ENCODE results near the gene BCL2L11. TPM values are rescaled to one million over a fixed set of nuclear protein-coding genes. Genes with fewer than 3 reads are reported as not detected.

BCL2L11 gene
- total and polyA plus RNA-seq, 10 of the 15 experiments (the other 5 are each of a cell fraction or from before 2014, with no cell fraction given) = 0.29 to 10.1 (median 1.1) TPM

DNA sequence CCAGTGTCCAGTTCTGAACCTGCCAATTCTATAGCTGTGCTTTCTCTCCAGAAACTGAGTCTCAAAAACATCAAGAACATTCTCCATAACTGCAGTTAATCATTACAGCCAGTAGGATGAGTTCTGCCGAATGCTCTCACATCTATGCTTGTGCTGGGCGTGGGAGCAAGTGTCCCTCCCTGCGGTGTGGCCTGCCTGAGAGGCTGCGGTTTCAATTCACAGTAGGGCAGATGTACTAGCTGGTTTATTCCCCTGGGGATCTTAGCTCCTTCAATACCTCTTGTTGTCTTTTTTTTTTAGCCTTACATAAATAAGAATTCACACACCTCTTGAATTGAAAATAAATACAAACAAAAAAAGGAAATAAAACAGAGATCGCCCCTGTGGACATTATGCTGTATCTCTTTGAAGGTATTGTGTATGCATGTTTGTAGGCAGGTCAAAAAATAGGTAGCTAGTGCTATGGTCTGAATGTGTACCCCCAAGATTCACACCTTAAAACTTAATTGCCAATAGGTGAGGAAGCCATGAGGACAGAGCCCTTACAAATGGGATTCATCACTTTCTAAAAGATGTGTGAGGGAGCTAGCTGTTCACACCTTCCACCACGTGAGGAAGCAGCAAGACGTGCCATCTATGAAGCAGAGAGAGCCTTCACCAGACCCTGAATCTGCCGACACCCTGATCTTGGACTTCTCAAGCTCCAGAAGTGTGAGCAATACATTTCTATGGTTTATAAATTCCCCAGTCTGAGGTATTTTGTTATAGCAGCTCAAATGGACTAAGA lies 74.3 kb downstream of the BCL2L11 start (continued):
- peak; percentile 100 for TF ChIP-seq MEF2B (IDR thresholded peaks at IDR 0.05; ENCODE audit: partially characterized antibody, poor library complexity, severe bottlenecking)
- TF ChIP-seq ASH2L (IDR thresholded peaks at IDR 0.05; ENCODE audit: borderline replicate concordance, low read depth) = no peak
- TF ChIP-seq BRCA1 (IDR thresholded peaks at IDR 0.05; ENCODE audit: low read depth, low read length) = no peak
- TF ChIP-seq, protein P1, sequence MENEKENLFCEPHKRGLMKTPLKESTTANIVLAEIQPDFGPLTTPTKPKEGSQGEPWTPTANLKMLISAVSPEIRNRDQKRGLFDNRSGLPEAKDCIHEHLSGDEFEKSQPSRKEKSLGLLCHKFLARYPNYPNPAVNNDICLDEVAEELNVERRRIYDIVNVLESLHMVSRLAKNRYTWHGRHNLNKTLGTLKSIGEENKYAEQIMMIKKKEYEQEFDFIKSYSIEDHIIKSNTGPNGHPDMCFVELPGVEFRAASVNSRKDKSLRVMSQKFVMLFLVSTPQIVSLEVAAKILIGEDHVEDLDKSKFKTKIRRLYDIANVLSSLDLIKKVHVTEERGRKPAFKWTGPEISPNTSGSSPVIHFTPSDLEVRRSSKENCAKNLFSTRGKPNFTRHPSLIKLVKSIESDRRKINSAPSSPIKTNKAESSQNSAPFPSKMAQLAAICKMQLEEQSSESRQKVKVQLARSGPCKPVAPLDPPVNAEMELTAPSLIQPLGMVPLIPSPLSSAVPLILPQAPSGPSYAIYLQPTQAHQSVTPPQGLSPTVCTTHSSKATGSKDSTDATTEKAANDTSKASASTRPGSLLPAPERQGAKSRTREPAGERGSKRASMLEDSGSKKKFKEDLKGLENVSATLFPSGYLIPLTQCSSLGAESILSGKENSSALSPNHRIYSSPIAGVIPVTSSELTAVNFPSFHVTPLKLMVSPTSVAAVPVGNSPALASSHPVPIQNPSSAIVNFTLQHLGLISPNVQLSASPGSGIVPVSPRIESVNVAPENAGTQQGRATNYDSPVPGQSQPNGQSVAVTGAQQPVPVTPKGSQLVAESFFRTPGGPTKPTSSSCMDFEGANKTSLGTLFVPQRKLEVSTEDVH (IDR thresholded peaks at IDR 0.05; ENCODE audit: low read depth, partially characterized antibody) = no peak
- no peak for TF ChIP-seq ZNF622 (IDR thresholded peaks at IDR 0.05)
- no peak for TF ChIP-seq MTA3 (IDR thresholded peaks at IDR 0.05; ENCODE audit: borderline replicate concordance, low read length)
- TF ChIP-seq, protein P2, sequence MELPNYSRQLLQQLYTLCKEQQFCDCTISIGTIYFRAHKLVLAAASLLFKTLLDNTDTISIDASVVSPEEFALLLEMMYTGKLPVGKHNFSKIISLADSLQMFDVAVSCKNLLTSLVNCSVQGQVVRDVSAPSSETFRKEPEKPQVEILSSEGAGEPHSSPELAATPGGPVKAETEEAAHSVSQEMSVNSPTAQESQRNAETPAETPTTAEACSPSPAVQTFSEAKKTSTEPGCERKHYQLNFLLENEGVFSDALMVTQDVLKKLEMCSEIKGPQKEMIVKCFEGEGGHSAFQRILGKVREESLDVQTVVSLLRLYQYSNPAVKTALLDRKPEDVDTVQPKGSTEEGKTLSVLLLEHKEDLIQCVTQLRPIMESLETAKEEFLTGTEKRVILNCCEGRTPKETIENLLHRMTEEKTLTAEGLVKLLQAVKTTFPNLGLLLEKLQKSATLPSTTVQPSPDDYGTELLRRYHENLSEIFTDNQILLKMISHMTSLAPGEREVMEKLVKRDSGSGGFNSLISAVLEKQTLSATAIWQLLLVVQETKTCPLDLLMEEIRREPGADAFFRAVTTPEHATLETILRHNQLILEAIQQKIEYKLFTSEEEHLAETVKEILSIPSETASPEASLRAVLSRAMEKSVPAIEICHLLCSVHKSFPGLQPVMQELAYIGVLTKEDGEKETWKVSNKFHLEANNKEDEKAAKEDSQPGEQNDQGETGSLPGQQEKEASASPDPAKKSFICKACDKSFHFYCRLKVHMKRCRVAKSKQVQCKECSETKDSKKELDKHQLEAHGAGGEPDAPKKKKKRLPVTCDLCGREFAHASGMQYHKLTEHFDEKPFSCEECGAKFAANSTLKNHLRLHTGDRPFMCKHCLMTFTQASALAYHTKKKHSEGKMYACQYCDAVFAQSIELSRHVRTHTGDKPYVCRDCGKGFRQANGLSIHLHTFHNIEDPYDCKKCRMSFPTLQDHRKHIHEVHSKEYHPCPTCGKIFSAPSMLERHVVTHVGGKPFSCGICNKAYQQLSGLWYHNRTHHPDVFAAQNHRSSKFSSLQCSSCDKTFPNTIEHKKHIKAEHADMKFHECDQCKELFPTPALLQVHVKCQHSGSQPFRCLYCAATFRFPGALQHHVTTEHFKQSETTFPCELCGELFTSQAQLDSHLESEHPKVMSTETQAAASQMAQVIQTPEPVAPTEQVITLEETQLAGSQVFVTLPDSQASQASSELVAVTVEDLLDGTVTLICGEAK (IDR thresholded peaks at IDR 0.05; ENCODE audit: borderline replicate concordance) = no peak; the same call in 1 of the 2 replicates
- TF ChIP-seq, protein P3, sequence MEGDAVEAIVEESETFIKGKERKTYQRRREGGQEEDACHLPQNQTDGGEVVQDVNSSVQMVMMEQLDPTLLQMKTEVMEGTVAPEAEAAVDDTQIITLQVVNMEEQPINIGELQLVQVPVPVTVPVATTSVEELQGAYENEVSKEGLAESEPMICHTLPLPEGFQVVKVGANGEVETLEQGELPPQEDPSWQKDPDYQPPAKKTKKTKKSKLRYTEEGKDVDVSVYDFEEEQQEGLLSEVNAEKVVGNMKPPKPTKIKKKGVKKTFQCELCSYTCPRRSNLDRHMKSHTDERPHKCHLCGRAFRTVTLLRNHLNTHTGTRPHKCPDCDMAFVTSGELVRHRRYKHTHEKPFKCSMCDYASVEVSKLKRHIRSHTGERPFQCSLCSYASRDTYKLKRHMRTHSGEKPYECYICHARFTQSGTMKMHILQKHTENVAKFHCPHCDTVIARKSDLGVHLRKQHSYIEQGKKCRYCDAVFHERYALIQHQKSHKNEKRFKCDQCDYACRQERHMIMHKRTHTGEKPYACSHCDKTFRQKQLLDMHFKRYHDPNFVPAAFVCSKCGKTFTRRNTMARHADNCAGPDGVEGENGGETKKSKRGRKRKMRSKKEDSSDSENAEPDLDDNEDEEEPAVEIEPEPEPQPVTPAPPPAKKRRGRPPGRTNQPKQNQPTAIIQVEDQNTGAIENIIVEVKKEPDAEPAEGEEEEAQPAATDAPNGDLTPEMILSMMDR (IDR thresholded peaks at IDR 0.05 in 2 of 3, conservative IDR thresholded peaks at IDR 0.05 in 1 of 3; ENCODE audit: control insufficient read depth in 2 of 3, extremely low read depth in 1 of 3, insufficient read depth in 1 of 3, low read depth in 3 of 3, low read length in 3 of 3) = peak; percentile 42 to 46 (median 45); a peak in 5 of 6 replicates
- TF ChIP-seq, protein P4, sequence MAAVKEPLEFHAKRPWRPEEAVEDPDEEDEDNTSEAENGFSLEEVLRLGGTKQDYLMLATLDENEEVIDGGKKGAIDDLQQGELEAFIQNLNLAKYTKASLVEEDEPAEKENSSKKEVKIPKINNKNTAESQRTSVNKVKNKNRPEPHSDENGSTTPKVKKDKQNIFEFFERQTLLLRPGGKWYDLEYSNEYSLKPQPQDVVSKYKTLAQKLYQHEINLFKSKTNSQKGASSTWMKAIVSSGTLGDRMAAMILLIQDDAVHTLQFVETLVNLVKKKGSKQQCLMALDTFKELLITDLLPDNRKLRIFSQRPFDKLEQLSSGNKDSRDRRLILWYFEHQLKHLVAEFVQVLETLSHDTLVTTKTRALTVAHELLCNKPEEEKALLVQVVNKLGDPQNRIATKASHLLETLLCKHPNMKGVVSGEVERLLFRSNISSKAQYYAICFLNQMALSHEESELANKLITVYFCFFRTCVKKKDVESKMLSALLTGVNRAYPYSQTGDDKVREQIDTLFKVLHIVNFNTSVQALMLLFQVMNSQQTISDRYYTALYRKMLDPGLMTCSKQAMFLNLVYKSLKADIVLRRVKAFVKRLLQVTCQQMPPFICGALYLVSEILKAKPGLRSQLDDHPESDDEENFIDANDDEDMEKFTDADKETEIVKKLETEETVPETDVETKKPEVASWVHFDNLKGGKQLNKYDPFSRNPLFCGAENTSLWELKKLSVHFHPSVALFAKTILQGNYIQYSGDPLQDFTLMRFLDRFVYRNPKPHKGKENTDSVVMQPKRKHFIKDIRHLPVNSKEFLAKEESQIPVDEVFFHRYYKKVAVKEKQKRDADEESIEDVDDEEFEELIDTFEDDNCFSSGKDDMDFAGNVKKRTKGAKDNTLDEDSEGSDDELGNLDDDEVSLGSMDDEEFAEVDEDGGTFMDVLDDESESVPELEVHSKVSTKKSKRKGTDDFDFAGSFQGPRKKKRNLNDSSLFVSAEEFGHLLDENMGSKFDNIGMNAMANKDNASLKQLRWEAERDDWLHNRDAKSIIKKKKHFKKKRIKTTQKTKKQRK (IDR thresholded peaks at IDR 0.05; ENCODE audit: low read depth, low read length) = no peak
- no peak for TF ChIP-seq CREB1 (IDR thresholded peaks at IDR 0.05; ENCODE audit: low read depth)
- peak; percentile 73 for TF ChIP-seq NR2F1 (conservative IDR thresholded peaks at IDR 0.05)
- TF ChIP-seq, protein P5, sequence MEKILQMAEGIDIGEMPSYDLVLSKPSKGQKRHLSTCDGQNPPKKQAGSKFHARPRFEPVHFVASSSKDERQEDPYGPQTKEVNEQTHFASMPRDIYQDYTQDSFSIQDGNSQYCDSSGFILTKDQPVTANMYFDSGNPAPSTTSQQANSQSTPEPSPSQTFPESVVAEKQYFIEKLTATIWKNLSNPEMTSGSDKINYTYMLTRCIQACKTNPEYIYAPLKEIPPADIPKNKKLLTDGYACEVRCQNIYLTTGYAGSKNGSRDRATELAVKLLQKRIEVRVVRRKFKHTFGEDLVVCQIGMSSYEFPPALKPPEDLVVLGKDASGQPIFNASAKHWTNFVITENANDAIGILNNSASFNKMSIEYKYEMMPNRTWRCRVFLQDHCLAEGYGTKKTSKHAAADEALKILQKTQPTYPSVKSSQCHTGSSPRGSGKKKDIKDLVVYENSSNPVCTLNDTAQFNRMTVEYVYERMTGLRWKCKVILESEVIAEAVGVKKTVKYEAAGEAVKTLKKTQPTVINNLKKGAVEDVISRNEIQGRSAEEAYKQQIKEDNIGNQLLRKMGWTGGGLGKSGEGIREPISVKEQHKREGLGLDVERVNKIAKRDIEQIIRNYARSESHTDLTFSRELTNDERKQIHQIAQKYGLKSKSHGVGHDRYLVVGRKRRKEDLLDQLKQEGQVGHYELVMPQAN (conservative IDR thresholded peaks at IDR 0.05) = no peak
- TF ChIP-seq SMC3 (IDR thresholded peaks at IDR 0.05; ENCODE audit: borderline replicate concordance, low read length) = peak; percentile 31; the same call in 1 of the 2 replicates

Data from GM12878 (cell line).